Memory B cell (primary cell): ENCODE results near the gene PALS2.

Source experiments
- ATAC-seq: fragments of 150-1000 bp; cut with Tn5 transposase; 2 replicates; pipeline ENCODE4 v1.10.0; 2021; ENCODE audit warnings: low read depth, mild to moderate bottlenecking, moderate library complexity
- DNase-seq, 2 donors: peaks; one replicate each; pipeline ENCODE4 v3.0.0; 2022; ENCODE audit warnings: low spot score in 2 of 2
- H3K27ac Mint-ChIP-seq: one replicate; pipeline ENCODE4 v1.8.0; 2022; ENCODE audit warnings: mild to moderate bottlenecking, moderate library complexity, mixed read lengths
- H3K27me3 Mint-ChIP-seq: one replicate; pipeline ENCODE4 v1.8.0; 2022; ENCODE audit warnings: mixed read lengths
- H3K36me3 Mint-ChIP-seq: one replicate; pipeline ENCODE4 v1.8.0; 2022; ENCODE audit warnings: mild to moderate bottlenecking, mixed read lengths
- H3K4me1 Mint-ChIP-seq: one replicate; pipeline ENCODE4 v1.8.0; 2022; ENCODE audit warnings: mixed read lengths
- H3K4me3 Mint-ChIP-seq: one replicate; pipeline ENCODE4 v1.8.0; 2022; ENCODE audit warnings: mild to moderate bottlenecking, moderate library complexity, mixed read lengths
- H3K9me3 Mint-ChIP-seq: one replicate; pipeline ENCODE4 v1.8.0; 2022; ENCODE audit warnings: mixed read lengths

PALS2 gene

DNA sequence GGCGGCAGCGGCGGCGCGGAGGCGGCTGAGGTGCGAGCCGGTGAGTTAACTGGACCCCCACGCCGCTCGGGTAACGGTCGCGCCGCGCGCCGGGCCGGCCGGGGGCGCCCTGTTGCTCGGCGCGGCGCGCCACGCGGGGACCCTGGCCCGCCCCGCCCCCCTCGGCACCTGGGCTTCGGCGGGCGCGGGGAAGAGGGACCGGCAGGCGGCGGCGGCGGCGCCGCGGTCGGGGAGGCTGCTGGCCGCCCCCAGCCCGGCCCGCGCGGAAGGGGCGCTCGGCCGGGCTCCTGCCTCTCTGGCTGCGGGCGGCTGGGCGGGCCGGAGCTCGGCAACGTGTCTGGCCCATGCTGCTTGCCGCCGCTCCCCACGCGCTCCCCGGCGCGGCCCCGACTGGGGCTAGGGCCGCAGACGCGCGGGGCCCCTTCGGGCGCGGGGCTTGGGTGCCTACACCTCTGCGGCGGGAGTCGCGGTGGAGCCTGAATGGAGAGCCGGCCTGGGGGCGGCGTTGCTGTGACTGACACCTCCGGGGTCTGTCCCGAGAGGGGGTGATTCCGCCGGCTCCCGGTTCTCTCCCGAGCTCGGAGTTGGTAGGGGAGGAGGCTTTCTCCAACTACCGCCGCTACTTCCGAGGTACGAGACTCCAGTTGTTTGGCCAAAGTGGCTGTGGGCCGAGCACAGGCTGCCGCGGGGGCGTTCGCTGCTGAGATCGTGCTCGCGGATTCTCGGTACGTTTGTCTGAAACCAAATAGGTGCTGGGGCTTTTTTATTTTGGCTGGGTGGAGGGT, 494 bp downstream of the PALS2 start:
- no peaks in the 10 kb centered on the region for H3K36me3 Mint-ChIP-seq
- H3K27ac Mint-ChIP-seq, result peak overlapping the region; percentile 84
- H3K9me3 Mint-ChIP-seq, result no peaks in the 10 kb centered on the region
- H3K4me3 Mint-ChIP-seq, result peak overlapping the region; percentile 92
- H3K4me1 Mint-ChIP-seq, result peaks cover 32% of the 10 kb centered on the region
- no peaks in the 10 kb centered on the region for H3K27me3 Mint-ChIP-seq
- ATAC-seq (peak; percentile 45), DNase-seq (peak in 1 of 2 donors; percentile 12)

DNA sequence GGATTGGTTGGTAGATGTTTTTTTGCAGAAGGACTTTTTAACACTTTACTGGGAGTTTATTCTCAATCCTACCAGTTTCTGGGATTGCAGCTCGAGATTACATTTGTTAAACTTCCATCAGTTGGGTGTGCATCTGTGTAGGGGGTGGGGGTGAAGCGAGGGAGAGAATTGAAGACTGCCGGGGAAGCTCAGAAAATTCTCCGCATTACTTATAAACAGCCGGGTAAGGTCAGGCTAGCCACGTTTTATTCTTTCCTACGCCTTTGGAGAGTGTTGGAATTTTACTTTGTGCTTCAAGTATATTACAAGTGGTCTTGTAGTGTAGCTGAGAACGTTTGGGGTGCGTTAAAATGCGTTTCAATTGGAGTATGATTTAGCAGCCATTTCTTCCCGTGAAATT, 1.1 kb downstream of the PALS2 start:
- no peaks in the 10 kb centered on the region for H3K9me3 Mint-ChIP-seq

DNA sequence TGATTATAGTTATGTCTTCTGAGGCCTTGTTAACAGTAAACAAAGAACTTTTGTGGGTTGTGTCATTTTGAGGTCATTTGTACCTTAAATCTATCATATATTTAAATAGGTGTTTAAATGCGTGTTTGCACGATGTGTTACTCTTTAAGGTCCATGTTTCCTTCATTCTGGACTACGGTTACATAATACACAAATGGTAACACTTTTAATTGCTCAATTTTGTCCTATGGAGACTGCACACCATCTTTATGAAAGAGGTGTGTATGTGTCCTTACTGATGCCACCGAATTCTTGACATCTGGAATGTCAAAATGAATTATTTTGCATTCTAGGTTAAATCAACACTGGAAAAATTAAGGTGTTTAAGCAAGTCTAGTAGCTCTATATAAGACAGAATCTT, 1.7 kb downstream of the PALS2 start:
- Mint-ChIP-seq H3K27me3 (no peaks in the 10 kb centered on the region), H3K27ac (no peak overlapping the region), H3K36me3 (no peaks in the 10 kb centered on the region), H3K9me3 (no peaks in the 10 kb centered on the region), H3K4me1 (peaks cover 41% of the 10 kb centered on the region), H3K4me3 (peak overlapping the region; percentile 92)
- ATAC-seq, result no peak
- no peak for DNase-seq

More for the DNA sequence above, 1.1 kb downstream of the PALS2 start:
- DNase-seq, result no peak
- no peaks in the 10 kb centered on the region for H3K36me3 Mint-ChIP-seq
- H3K27ac Mint-ChIP-seq, result peak overlapping the region; percentile 84
- peak overlapping the region; percentile 92 for H3K4me3 Mint-ChIP-seq
- H3K27me3 Mint-ChIP-seq, result no peaks in the 10 kb centered on the region
- ATAC-seq, result no peak
- peaks cover 37% of the 10 kb centered on the region for H3K4me1 Mint-ChIP-seq

DNA sequence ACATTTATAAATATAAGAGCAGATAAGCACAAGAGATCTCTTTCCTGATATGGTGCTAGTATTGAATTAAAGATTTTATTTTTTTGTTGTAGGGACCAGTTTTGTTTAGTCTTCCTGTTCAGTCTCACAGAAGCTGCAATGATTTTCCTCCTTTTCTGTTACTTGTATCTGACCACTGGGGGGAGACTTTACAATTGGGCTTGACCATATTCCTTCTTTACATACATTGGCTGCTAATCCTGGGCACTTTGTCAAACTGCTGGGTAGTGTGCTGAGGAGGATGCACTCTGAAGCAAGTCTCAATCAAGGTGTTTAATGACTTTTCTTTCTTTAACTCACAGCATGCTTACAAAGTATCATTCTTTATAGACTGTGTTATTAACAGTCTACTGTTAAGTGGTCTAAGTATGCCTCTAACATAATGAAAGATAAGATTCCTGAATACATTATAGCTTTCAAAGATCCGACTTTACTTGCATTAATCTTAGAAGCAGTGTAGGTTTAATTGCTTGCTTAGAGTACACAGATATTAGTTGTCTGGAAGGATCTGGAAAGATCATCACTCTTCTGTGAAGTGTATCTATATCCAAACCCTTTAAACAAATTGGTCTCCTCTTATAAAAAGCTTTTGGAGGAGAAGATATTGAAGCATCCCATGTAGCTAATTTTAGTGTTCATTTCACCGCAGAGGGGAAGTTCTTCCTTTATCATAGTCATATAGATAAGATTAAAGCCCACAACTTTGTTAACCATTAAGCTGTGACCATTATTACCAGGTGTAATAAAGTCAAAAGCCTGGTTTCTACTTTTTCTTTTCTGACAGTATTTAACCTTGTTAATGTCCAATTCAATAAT, 3.1 kb downstream of the PALS2 start:
- no peak overlapping the region for H3K4me3 Mint-ChIP-seq

GRCh38 chr7:24578052-24578451, 4.8 kb downstream of the PALS2 start:
- H3K27ac Mint-ChIP-seq, result no peak overlapping the region
- no peaks in the 10 kb centered on the region for H3K9me3 Mint-ChIP-seq
- H3K36me3 Mint-ChIP-seq, result no peaks in the 10 kb centered on the region
- no peak for DNase-seq
- peaks cover 40% of the 10 kb centered on the region for H3K4me1 Mint-ChIP-seq
- H3K27me3 Mint-ChIP-seq, result no peaks in the 10 kb centered on the region
- H3K4me3 Mint-ChIP-seq, result no peak overlapping the region
- ATAC-seq, result no peak

More for the DNA sequence above, 3.1 kb downstream of the PALS2 start:
- Mint-ChIP-seq H3K27me3 (no peaks in the 10 kb centered on the region), H3K36me3 (no peaks in the 10 kb centered on the region), H3K4me1 (peaks cover 47% of the 10 kb centered on the region), H3K27ac (no peak overlapping the region), H3K9me3 (no peaks in the 10 kb centered on the region)
- DNase-seq (no peak), ATAC-seq (no peak)

- peaks cover 33% of the 10 kb centered on the region for H3K4me1 Mint-ChIP-seq
- no peak overlapping the region for H3K27ac Mint-ChIP-seq
- no peaks in the 10 kb centered on the region for H3K27me3 Mint-ChIP-seq
- peaks cover 1% of the 10 kb centered on the region for H3K36me3 Mint-ChIP-seq
- ATAC-seq, result no peak
- H3K9me3 Mint-ChIP-seq, result no peaks in the 10 kb centered on the region
- DNase-seq, result no peak
- no peak overlapping the region for H3K4me3 Mint-ChIP-seq
Observed at GRCh38 chr7:24580283-24580946, 7.2 kb downstream of the PALS2 start.

DNA sequence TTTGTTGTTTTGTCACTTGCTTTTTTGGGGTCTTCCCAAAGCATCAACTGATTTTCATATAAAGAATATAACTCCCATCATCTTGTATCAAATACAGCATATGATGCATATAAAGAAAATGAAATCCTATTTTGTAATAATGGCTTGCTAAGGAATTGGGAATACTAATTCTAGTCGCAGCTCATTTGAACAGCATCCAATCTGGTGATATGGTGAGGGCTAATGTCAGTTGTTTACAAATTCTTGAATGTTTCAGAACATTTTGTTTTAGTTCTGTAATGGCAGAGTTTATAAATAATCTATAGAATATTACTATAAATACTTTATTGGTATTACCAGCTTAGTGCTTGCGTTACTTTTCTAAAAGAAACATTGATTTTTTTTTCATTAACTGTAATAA, 8.9 kb downstream of the PALS2 start:
- Mint-ChIP-seq H3K36me3 (peaks cover 1% of the 10 kb centered on the region), H3K9me3 (no peaks in the 10 kb centered on the region), H3K27ac (no peak overlapping the region), H3K27me3 (no peaks in the 10 kb centered on the region), H3K4me3 (no peak overlapping the region), H3K4me1 (peaks cover 37% of the 10 kb centered on the region)
- no peak for DNase-seq
- no peak for ATAC-seq

DNA sequence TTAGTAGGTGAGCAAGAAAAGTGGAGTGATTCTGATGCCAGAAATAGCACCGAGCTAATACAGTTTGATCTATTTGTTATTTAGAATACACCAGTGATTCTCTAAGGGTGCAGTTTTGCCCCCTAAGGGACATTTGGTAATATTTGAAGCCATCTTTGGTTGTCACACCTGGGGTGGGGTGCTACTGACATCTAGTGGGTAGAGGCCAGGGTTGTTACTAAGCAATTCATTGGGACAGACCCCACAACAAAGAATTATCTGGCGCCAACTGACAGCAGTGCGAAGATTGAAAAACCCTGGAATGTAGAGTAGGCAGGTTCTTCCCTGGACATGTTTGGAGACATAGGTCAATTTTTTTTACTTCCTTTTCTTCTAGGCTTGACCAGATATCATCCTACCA, 14.6 kb downstream of the PALS2 start:
- H3K27ac Mint-ChIP-seq, result peak overlapping the region; percentile 31
- H3K27me3 Mint-ChIP-seq, result no peaks in the 10 kb centered on the region
- ATAC-seq, result peak; percentile 93
- H3K9me3 Mint-ChIP-seq, result no peaks in the 10 kb centered on the region
- peak; percentile 24 to 41 for DNase-seq
- peaks cover 20% of the 10 kb centered on the region for H3K4me1 Mint-ChIP-seq
- H3K36me3 Mint-ChIP-seq, result peaks cover 1% of the 10 kb centered on the region
- no peak overlapping the region for H3K4me3 Mint-ChIP-seq

DNA sequence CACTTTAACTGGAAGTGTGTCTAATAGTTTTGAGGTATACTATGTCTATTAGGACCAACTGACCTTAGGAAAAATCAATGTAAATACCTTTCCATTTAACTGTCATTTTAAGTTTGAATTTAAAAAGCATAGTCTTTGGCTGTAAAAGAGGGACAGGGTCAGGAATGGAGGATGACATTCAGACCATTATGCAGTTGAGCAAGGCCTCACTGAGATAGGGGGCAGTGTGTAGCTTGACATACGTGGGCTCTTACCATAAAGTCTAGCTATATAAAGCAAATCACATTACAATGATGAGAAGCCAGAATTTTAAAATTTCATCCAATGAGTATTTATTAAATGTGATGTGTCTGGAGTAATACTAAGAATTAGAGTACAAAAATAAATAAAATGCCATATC, 17.9 kb downstream of the PALS2 start:
- DNase-seq (no peak), ATAC-seq (no peak)
- Mint-ChIP-seq H3K27me3 (no peaks in the 10 kb centered on the region), H3K27ac (no peak overlapping the region), H3K4me1 (peaks cover 16% of the 10 kb centered on the region), H3K36me3 (peaks cover 2% of the 10 kb centered on the region), H3K4me3 (no peak overlapping the region), H3K9me3 (no peaks in the 10 kb centered on the region)

DNA sequence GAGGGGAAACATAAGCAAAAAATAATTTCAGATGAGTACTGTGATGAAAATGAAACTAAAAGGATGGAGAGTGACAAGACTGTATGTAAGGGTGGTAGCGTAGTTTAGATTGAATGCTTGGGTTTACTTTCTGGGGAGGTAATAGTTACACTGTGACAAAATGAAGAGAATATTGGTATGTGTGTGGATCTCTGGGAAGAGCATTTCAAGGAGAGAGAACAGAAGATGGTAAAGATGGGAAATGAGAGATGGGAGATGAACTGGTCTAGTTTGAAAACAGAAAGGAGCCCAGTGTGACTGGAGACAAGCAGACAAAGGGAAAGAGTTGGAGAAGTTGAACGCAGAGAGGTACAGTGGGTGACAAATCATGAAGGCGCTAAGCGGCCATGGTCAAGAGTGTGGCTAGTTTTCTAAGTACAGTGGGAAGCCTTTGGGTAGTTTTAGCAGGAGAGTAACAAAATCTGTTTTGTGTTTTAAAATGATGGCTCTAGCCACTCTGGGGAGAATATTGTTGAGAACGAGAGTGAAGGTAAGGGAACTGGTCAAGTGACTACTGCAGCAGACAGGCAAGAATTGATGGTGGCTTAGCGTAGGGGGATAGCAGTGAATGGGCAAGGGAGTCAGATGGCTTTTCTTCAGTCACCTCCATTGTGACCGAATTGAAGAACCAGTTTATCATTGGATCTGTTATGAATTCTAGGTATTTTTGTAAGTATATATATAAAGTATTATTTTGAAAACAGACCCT, 22.6 kb downstream of the PALS2 start:
- H3K4me3 Mint-ChIP-seq, result no peak overlapping the region
- peaks cover 2% of the 10 kb centered on the region for H3K36me3 Mint-ChIP-seq
- H3K27ac Mint-ChIP-seq, result no peak overlapping the region
- peaks cover 2% of the 10 kb centered on the region for H3K4me1 Mint-ChIP-seq
- DNase-seq, result no peak
- ATAC-seq, result peak; percentile 80
- no peaks in the 10 kb centered on the region for H3K9me3 Mint-ChIP-seq
- H3K27me3 Mint-ChIP-seq, result no peaks in the 10 kb centered on the region

DNA sequence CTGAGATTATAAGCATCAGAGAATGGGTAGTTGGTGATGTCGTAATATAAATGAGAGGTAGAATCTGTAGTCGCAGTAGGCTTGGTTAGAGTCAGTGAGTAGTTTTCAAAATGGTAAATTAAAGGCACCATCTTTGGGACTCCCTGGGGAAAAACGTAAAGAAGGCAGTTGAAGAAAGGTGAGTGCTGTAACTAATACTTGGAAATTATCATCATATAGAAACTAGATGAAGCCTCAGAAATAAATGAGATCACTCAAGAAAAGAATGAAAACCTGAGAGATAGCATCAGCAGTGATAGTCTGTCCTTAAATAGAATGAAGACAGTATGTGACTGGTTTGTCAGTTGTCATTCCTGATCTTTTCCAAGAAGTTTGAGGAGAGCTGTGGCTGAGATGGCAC, 23.8 kb downstream of the PALS2 start:
- DNase-seq (no peak), ATAC-seq (no peak)
- H3K4me3 Mint-ChIP-seq, result no peak overlapping the region
- H3K4me1 Mint-ChIP-seq, result peaks cover 2% of the 10 kb centered on the region
- H3K36me3 Mint-ChIP-seq, result peaks cover 6% of the 10 kb centered on the region
- no peak overlapping the region for H3K27ac Mint-ChIP-seq
- H3K9me3 Mint-ChIP-seq, result peaks cover 2% of the 10 kb centered on the region
- no peaks in the 10 kb centered on the region for H3K27me3 Mint-ChIP-seq

DNA sequence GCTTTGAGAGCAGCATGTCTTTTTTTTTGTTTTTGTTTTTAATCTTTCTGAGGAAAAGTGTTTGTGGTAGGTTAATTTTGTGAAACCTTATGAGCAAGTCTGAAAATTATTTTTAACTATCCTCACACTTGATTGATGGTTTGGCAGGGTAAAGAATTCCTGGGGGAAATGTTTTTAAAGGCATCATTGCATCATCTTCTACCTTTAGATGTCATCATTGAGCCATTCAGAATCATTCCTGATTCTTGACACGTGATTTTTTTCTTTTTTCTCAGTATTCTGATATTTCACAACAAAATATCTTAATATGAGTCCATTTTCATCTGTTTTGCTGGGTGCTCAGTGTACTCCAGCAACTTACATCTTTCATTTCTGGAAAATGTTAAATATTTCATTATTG, 28.3 kb downstream of the PALS2 start:
- Mint-ChIP-seq H3K27me3 (no peaks in the 10 kb centered on the region), H3K36me3 (peaks cover 19% of the 10 kb centered on the region), H3K4me3 (no peak overlapping the region), H3K9me3 (peaks cover 5% of the 10 kb centered on the region), H3K27ac (no peak overlapping the region), H3K4me1 (peaks cover 3% of the 10 kb centered on the region)
- ATAC-seq (no peak), DNase-seq (no peak)

- Mint-ChIP-seq H3K9me3 (peaks cover 5% of the 10 kb centered on the region), H3K27me3 (no peaks in the 10 kb centered on the region), H3K27ac (peak overlapping the region; percentile 15), H3K4me1 (peaks cover 3% of the 10 kb centered on the region), H3K36me3 (peaks cover 19% of the 10 kb centered on the region), H3K4me3 (no peak overlapping the region)
- no peak for DNase-seq
- ATAC-seq, result no peak
Observed at GRCh38 chr7:24602860-24603456, 29.7 kb downstream of the PALS2 start.
